ENCODE results near the gene CXXC1.

GRCh38 chr18:50334546-50335152, 47.2 kb upstream of the CXXC1 start:
- no peak for TF ChIP-seq CTCF (IDR thresholded peaks at IDR 0.05)
- no peak for TF ChIP-seq POLR2A (IDR thresholded peaks at IDR 0.05)
